HK-2 (cell line): ENCODE measurements around the gene PPIF.

Experiments
- DNase-seq: peaks from one replicate; pipeline ENCODE4 v3.0.0-alpha.2; 2018; ENCODE audit not compliant: unreplicated experiment

The PPIF gene

GRCh38 chr10:79347226-79347893, at the start of gene PPIF:
Gene PPIF, plus strand, starts transcription at chr10:79347469. Its CDS starts 80 bp downstream, at chr10:79347549.
- peak; percentile 99 for DNase-seq

- peak; percentile 96 for DNase-seq
These were observed 48.6 kb upstream of the PPIF start for GRCh38 chr10:79298403-79299244.

- peak; percentile 87 for DNase-seq
These were observed 47.6 kb upstream of the PPIF start for GRCh38 chr10:79299397-79300241.

GRCh38 chr10:79300711-79301110, 46.6 kb upstream of the PPIF start:
- DNase-seq: no peak

GRCh38 chr10:79301754-79302530, 45.3 kb upstream of the PPIF start:
- no peak for DNase-seq

- DNase-seq: no peak
These were observed 43.4 kb upstream of the PPIF start for GRCh38 chr10:79303631-79304478.

GRCh38 chr10:79304479-79305087, 42.7 kb upstream of the PPIF start:
- DNase-seq: no peak

GRCh38 chr10:79305515-79305914, 41.8 kb upstream of the PPIF start:
- DNase-seq: no peak

GRCh38 chr10:79305988-79306387, 41.3 kb upstream of the PPIF start:
- no peak for DNase-seq

GRCh38 chr10:79306644-79307220, 40.5 kb upstream of the PPIF start:
- no peak for DNase-seq

GRCh38 chr10:79308016-79308415, 39.3 kb upstream of the PPIF start:
- DNase-seq: no peak

- no peak for DNase-seq
These were observed 38.2 kb upstream of the PPIF start for GRCh38 chr10:79308969-79309665.

GRCh38 chr10:79310200-79310865, 36.9 kb upstream of the PPIF start:
- no peak for DNase-seq

GRCh38 chr10:79310911-79311573, 36.2 kb upstream of the PPIF start:
- DNase-seq: no peak

GRCh38 chr10:79311581-79312407, 35.5 kb upstream of the PPIF start:
- DNase-seq: no peak

GRCh38 chr10:79312601-79313187, 34.6 kb upstream of the PPIF start:
- no peak for DNase-seq

- DNase-seq: no peak
These were observed 33.9 kb upstream of the PPIF start for GRCh38 chr10:79313320-79313719.
